ENCODE measurements around the gene CPVL. TPM values are rescaled to one million over a fixed set of nuclear protein-coding genes. Genes with fewer than 3 reads are reported as not detected.
A peak's percentile ranks its signal among the peaks of the same experiment; 100 is the strongest.

Gene CPVL
- total and polyA plus RNA-seq, 7 experiments from 2014 or later = 0.32 to 88.3 (median 3.0) TPM

DNA sequence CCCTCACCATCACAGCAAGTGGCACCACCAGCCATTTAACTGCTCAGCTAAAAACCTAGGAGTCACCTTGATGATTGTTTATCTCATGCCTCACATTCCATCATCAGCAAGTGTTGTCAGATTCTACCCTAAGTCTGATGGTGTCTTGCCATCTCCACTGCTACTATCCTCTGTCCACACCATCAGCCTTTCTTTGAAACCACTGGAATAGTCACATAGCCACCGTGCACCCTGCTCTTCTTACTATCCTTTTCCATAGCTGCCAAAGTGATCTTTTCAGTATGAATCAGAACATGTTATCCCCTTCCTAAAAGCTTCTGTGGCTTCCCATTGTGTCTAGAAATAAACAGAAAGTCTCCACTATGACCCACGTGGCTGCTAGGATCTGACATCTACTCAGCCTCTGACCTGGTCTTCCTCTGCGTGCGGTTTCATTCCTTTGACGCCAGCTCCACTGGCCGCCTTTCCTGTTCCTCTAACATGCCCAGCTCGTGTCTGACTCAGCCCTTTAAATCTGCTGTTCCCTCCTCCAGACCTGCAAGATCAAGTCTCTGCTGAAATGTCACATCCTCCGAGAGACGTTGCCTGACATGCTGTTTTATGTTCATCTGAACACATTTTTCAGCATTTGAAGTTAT, 31.7 kb upstream of the CPVL start:
- no peaks in the 10 kb centered on the region for H3K27me3 ChIP-seq (ENCODE audit: control insufficient read depth in 2 of 2, insufficient read depth in 2 of 2, low read length in 2 of 2)
- Mint-ChIP-seq H3K36me3 (no peaks in the 10 kb centered on the region), H3K27ac (no peak overlapping the region), H3K9me3 (peaks cover 0 to 2% (median 0%) of the 10 kb centered on the region in 11 donors), H3K4me3 (peak overlapping the region in 2 of 10 donors; percentile 19 to 24), H3K4me1 (peaks cover 0 to 8% (median 5%) of the 10 kb centered on the region in 7 donors), H3K27me3 (peaks cover 3 to 12% (median 4%) of the 10 kb centered on the region in 5 donors)
- H3K4me1 ChIP-seq (ENCODE audit: control insufficient read depth in 2 of 2, insufficient read depth in 2 of 2, low read length in 2 of 2) = no peaks in the 10 kb centered on the region
- POLR2A ChIA-PET = no interaction called here
- H3K4me3 ChIP-seq (ENCODE audit: low read length) = no peak overlapping the region
- ATAC-seq = peak; percentile 90
- H3K36me3 ChIP-seq (ENCODE audit: control insufficient read depth in 2 of 3, insufficient read depth in 3 of 3, low read length in 3 of 3) = no peaks in the 10 kb centered on the region
- no peaks in the 10 kb centered on the region for H3K9me3 ChIP-seq (ENCODE audit: control insufficient read depth in 2 of 3, low read length in 3 of 3)
- intact Hi-C loops (cut with micrococcal nuclease) = no loop called here
- no peak overlapping the region for H3K27ac ChIP-seq (ENCODE audit: low read depth, low read length)
- CTCF ChIA-PET = no interaction called here
- DNase-seq = no peak

DNA sequence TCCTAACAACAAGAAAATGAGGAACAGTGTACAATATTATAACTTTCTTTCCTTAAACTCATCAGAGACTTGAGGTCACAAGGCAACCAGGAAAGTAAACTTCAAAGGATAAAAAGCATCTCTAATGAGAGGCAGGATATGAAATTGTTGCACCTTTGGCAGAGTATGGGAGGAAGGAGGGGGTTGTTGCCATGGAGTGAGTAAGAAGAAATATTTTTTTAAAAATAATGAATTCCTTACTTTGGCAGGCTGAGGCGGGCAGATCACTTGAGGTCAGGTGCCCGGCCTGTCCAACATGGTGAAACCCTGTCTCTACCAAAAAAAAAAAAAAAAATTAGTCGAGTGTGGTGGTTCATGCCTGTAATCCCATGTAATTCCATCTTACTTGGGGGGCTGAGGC, 27.1 kb upstream of the CPVL start:
- H3K36me3 ChIP-seq (ENCODE audit: control insufficient read depth in 2 of 3, insufficient read depth in 3 of 3, low read length in 3 of 3) = no peaks in the 10 kb centered on the region
- Mint-ChIP-seq H3K27me3 (peaks cover 5 to 22% (median 11%) of the 10 kb centered on the region in 5 donors), H3K4me1 (peaks cover 0 to 8% (median 5%) of the 10 kb centered on the region in 7 donors), H3K9me3 (peaks cover 0 to 2% (median 0%) of the 10 kb centered on the region in 11 donors), H3K4me3 (no peak overlapping the region), H3K27ac (no peak overlapping the region), H3K36me3 (no peaks in the 10 kb centered on the region)
- no peaks in the 10 kb centered on the region for H3K4me1 ChIP-seq (ENCODE audit: control insufficient read depth in 2 of 2, insufficient read depth in 2 of 2, low read length in 2 of 2)
- DNase-seq (no peak), ATAC-seq (no peak)
- no peak overlapping the region for H3K27ac ChIP-seq (ENCODE audit: low read depth, low read length)
- intact Hi-C loops (cut with micrococcal nuclease) = no loop called here
- H3K4me3 ChIP-seq (ENCODE audit: low read length) = no peak overlapping the region
- POLR2A ChIA-PET = no interaction called here
- CTCF ChIA-PET = no interaction called here
- H3K9me3 ChIP-seq (ENCODE audit: control insufficient read depth in 2 of 3, low read length in 3 of 3) = no peaks in the 10 kb centered on the region
- no peaks in the 10 kb centered on the region for H3K27me3 ChIP-seq (ENCODE audit: control insufficient read depth in 2 of 2, insufficient read depth in 2 of 2, low read length in 2 of 2)

DNA sequence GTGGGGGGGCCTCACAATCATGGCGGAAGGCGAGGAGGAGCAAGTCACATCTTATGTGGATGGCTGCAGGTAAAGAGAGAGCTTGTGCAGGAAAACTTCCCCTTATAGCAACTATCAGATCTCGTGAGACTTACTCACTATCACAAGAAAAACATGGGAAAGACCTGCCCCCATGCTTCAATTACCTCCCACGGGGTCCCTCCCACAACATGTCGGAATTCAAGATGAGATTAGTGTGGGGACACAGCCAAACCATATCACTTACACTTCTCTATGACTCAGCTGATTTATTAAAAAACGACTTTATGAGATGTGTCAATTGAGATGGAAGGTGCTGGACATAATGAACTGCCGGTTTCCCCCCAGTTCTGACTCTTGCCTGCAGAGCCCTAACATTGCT, 24.4 kb upstream of the CPVL start:
- no peaks in the 10 kb centered on the region for H3K36me3 Mint-ChIP-seq
- peaks cover 0 to 7% (median 5%) of the 10 kb centered on the region in 11 donors for H3K9me3 Mint-ChIP-seq
- Histone ChIP-seq H3K9me3 (ENCODE audit: control insufficient read depth in 2 of 3, low read length in 3 of 3) (no peaks in the 10 kb centered on the region), H3K27ac (ENCODE audit: low read depth, low read length) (no peak overlapping the region), H3K36me3 (ENCODE audit: control insufficient read depth in 2 of 3, insufficient read depth in 3 of 3, low read length in 3 of 3) (no peaks in the 10 kb centered on the region), H3K4me1 (ENCODE audit: control insufficient read depth in 2 of 2, insufficient read depth in 2 of 2, low read length in 2 of 2) (no peaks in the 10 kb centered on the region), H3K4me3 (ENCODE audit: low read length) (no peak overlapping the region), H3K27me3 (ENCODE audit: control insufficient read depth in 2 of 2, insufficient read depth in 2 of 2, low read length in 2 of 2) (peaks cover 0 to 4% of the 10 kb centered on the region in 2 donors)
- POLR2A ChIA-PET = interaction anchor here (0.6 kb wide), 1 partner anchor 56 kb away, joined by 3 read pairs; no protein-coding TSS in a partner anchor
- CTCF ChIA-PET = no interaction called here
- intact Hi-C loops (cut with micrococcal nuclease) = no loop called here
- ATAC-seq (no peak), DNase-seq (no peak)
- H3K4me1 Mint-ChIP-seq = no peaks in the 10 kb centered on the region
- H3K27me3 Mint-ChIP-seq = peaks cover 0 to 29% (median 7%) of the 10 kb centered on the region in 5 donors
- H3K27ac Mint-ChIP-seq = no peak overlapping the region
- H3K4me3 Mint-ChIP-seq = no peak overlapping the region

DNA sequence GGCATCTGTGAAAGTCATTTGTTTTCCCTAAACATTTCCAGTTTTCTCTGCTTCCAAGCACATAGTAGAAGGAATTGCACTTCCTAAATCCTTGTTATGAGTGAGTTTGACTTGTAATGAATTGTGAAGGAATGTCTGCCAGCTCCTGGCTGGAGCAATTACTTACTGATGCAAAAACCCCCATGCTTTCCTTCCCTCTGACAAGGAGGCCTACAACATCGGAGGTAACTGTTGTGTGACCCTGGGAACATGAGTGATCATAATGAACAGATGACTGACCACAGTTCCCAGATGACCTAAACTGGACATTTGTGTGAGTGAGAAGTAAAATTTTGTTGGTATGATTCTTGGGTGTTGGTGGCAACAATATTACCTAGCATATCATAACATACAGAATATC, 21.4 kb upstream of the CPVL start:
- H3K9me3 Mint-ChIP-seq = peaks cover 0 to 11% (median 5%) of the 10 kb centered on the region in 11 donors
- CTCF ChIA-PET = no interaction called here
- peaks cover 0 to 29% (median 7%) of the 10 kb centered on the region in 5 donors for H3K27me3 Mint-ChIP-seq
- Histone ChIP-seq H3K27me3 (ENCODE audit: control insufficient read depth in 2 of 2, insufficient read depth in 2 of 2, low read length in 2 of 2) (peaks cover 0 to 4% of the 10 kb centered on the region in 2 donors), H3K27ac (ENCODE audit: low read depth, low read length) (no peak overlapping the region), H3K4me3 (ENCODE audit: low read length) (no peak overlapping the region), H3K9me3 (ENCODE audit: control insufficient read depth in 2 of 3, low read length in 3 of 3) (no peaks in the 10 kb centered on the region), H3K36me3 (ENCODE audit: control insufficient read depth in 2 of 3, insufficient read depth in 3 of 3, low read length in 3 of 3) (no peaks in the 10 kb centered on the region), H3K4me1 (ENCODE audit: control insufficient read depth in 2 of 2, insufficient read depth in 2 of 2, low read length in 2 of 2) (no peaks in the 10 kb centered on the region)
- no peaks in the 10 kb centered on the region for H3K36me3 Mint-ChIP-seq
- POLR2A ChIA-PET = no interaction called here
- intact Hi-C loops (cut with micrococcal nuclease) = no loop called here
- no peak overlapping the region for H3K4me3 Mint-ChIP-seq
- H3K4me1 Mint-ChIP-seq = no peaks in the 10 kb centered on the region
- DNase-seq = no peak
- H3K27ac Mint-ChIP-seq = no peak overlapping the region
- no peak for ATAC-seq

DNA sequence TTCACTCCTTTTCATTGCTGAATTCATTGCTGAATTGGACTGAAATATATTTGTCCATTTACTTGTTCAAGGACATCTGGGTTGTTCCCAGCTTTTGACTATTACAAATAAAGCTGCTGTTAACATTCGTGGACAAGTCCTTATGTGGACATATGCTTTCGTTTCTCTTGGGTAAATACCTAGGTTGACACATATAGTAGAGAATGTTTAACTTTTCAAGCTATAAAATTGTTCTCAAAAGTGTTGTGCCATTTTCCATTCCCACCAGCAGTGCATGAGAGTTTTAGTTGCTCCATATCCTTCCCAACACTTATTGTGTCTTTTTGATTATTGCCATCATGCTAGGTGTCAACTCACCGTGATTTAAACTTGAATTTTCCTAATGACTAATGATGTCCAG, 17.5 kb upstream of the CPVL start:
- intact Hi-C loops (cut with micrococcal nuclease) = no loop called here
- POLR2A ChIA-PET = no interaction called here

DNA sequence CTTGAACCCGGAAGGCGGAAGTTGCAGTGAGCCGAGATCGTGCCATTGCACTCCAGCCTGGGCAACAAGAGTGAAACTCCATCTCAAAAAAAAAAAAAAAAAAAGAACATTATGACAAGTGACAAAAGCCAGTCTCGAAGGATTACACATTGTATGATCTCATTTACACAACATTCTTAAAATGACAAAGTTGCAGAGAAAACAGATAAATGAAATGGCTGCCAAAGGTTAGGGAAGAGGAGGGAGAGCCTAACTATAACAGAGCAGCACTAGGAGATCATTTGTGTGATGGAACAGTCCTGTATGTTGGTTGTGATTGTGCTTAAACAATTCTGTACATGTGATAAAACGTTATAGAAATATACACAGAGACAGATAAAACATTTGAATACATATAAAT, 16.2 kb upstream of the CPVL start:
- intact Hi-C loops (cut with micrococcal nuclease) = no loop called here
- POLR2A ChIA-PET = no interaction called here
- H3K9me3 Mint-ChIP-seq = peaks cover 0 to 14% (median 7%) of the 10 kb centered on the region in 11 donors
- Histone ChIP-seq H3K27me3 (ENCODE audit: control insufficient read depth in 2 of 2, insufficient read depth in 2 of 2, low read length in 2 of 2) (no peaks in the 10 kb centered on the region), H3K36me3 (ENCODE audit: control insufficient read depth in 2 of 3, insufficient read depth in 3 of 3, low read length in 3 of 3) (no peaks in the 10 kb centered on the region), H3K9me3 (ENCODE audit: control insufficient read depth in 2 of 3, low read length in 3 of 3) (no peaks in the 10 kb centered on the region), H3K27ac (ENCODE audit: low read depth, low read length) (no peak overlapping the region), H3K4me3 (ENCODE audit: low read length) (no peak overlapping the region), H3K4me1 (ENCODE audit: control insufficient read depth in 2 of 2, insufficient read depth in 2 of 2, low read length in 2 of 2) (no peaks in the 10 kb centered on the region)
- no peaks in the 10 kb centered on the region for H3K36me3 Mint-ChIP-seq
- no peaks in the 10 kb centered on the region for H3K4me1 Mint-ChIP-seq
- CTCF ChIA-PET = no interaction called here
- no peak overlapping the region for H3K27ac Mint-ChIP-seq
- ATAC-seq = no peak
- peaks cover 5 to 24% (median 14%) of the 10 kb centered on the region in 5 donors for H3K27me3 Mint-ChIP-seq
- DNase-seq = no peak
- no peak overlapping the region for H3K4me3 Mint-ChIP-seq

More for the DNA sequence above, 17.5 kb upstream of the CPVL start:
- Histone ChIP-seq H3K36me3 (ENCODE audit: control insufficient read depth in 2 of 3, insufficient read depth in 3 of 3, low read length in 3 of 3) (no peaks in the 10 kb centered on the region), H3K27ac (ENCODE audit: low read depth, low read length) (no peak overlapping the region), H3K4me1 (ENCODE audit: control insufficient read depth in 2 of 2, insufficient read depth in 2 of 2, low read length in 2 of 2) (no peaks in the 10 kb centered on the region), H3K27me3 (ENCODE audit: control insufficient read depth in 2 of 2, insufficient read depth in 2 of 2, low read length in 2 of 2) (peaks cover 0 to 4% of the 10 kb centered on the region in 2 donors), H3K4me3 (ENCODE audit: low read length) (no peak overlapping the region), H3K9me3 (ENCODE audit: control insufficient read depth in 2 of 3, low read length in 3 of 3) (no peaks in the 10 kb centered on the region)
- DNase-seq (no peak), ATAC-seq (no peak)
- Mint-ChIP-seq H3K27ac (no peak overlapping the region), H3K9me3 (peaks cover 0 to 14% (median 7%) of the 10 kb centered on the region in 11 donors), H3K36me3 (no peaks in the 10 kb centered on the region), H3K4me1 (no peaks in the 10 kb centered on the region), H3K4me3 (no peak overlapping the region), H3K27me3 (peaks cover 5 to 23% (median 14%) of the 10 kb centered on the region in 5 donors)
- CTCF ChIA-PET = no interaction called here

DNA sequence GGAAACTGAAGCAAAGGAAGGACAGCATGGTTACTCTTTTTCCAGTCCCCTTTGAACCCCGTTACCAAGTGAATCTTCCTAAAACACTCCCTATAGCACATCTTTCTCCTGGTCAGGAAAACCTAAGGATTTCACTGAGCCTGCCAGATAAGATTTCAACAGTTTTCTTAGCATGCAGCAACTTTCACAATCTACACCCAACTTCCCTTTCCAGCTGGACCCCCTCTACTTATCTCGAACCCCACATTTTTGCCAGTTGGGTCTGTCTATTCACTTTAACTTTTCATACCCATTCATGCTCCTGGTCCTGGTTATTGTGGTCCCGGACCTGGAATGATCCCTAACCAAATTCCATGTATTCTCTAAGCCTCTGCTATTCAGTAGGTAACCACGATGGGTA, 14.9 kb upstream of the CPVL start:
- Histone ChIP-seq H3K36me3 (ENCODE audit: control insufficient read depth in 2 of 3, insufficient read depth in 3 of 3, low read length in 3 of 3) (no peaks in the 10 kb centered on the region), H3K27ac (ENCODE audit: low read depth, low read length) (no peak overlapping the region), H3K9me3 (ENCODE audit: control insufficient read depth in 2 of 3, low read length in 3 of 3) (no peaks in the 10 kb centered on the region), H3K27me3 (ENCODE audit: control insufficient read depth in 2 of 2, insufficient read depth in 2 of 2, low read length in 2 of 2) (no peaks in the 10 kb centered on the region), H3K4me3 (ENCODE audit: low read length) (no peak overlapping the region), H3K4me1 (ENCODE audit: control insufficient read depth in 2 of 2, insufficient read depth in 2 of 2, low read length in 2 of 2) (peaks cover 0 to 3% of the 10 kb centered on the region in 2 donors)
- Mint-ChIP-seq H3K36me3 (no peaks in the 10 kb centered on the region), H3K4me3 (no peak overlapping the region), H3K27me3 (peaks cover 5 to 24% (median 14%) of the 10 kb centered on the region in 5 donors), H3K27ac (no peak overlapping the region), H3K4me1 (peaks cover 0 to 10% (median 5%) of the 10 kb centered on the region in 7 donors), H3K9me3 (peaks cover 0 to 9% (median 6%) of the 10 kb centered on the region in 11 donors)
- intact Hi-C loops (cut with micrococcal nuclease) = no loop called here
- ATAC-seq (no peak), DNase-seq (no peak)
- ChIA-PET POLR2A (no interaction called here), CTCF (no interaction called here)

All from naive thymus-derived CD4-positive, alpha-beta T cell (primary cell).